SK-N-SH (cell line): ENCODE data around the gene PLA2G6. TPM values are rescaled to one million over a fixed set of nuclear protein-coding genes. Genes with fewer than 3 reads are reported as not detected.

Source experiments
- CTCF ChIA-PET: fragments of 300-600, 350-600 bp; formaldehyde crosslinking; extraction: SDS; loops from one replicate; lab custom pipeline; 2021; lab: Yijun Ruan, JAX
- POLR2A ChIA-PET: fragments of 350-600 bp; sonication (Branson Sonifier 250); formaldehyde crosslinking; extraction: SDS; loops from one replicate; lab custom pipeline; 2020; ENCODE audit warnings: antibody characterized with exemption, inconsistent platforms; lab: Yijun Ruan, JAX
- DNase-seq: peaks from one replicate; pipeline ENCODE4 v3.0.0; 2012
- H2AFZ ChIP-seq: fragments of 200-600 bp; sonication (generic); 2 replicates; pipeline ENCODE4 v1.8.1; 2016; ENCODE audit warnings: antibody characterized with exemption, mild to moderate bottlenecking, low read depth
- H3F3A ChIP-seq: fragments of 200-600 bp; sonication (generic); replicated peaks from 2 replicates; pipeline ENCODE3; 2016; ENCODE audit warnings: antibody characterized with exemption, mild to moderate bottlenecking; ENCODE audit not compliant: insufficient read depth
- H3K27ac ChIP-seq, 2 experiments: fragments of 200-500 bp in 1 of 2; fragments of 200-600 bp in 1 of 2; sonication (Bioruptor generic) in 1 of 2; sonication (generic), shearing (Covaris generic) in 1 of 2; 2 replicates each; pipeline versions ENCODE4 v1.5.1 to v1.6.1; 2014 to 2016; ENCODE audit warnings: low read depth in 2 of 2, inconsistent platforms in 1 of 2, low read length in 1 of 2, mild to moderate bottlenecking in 1 of 2, mixed read lengths in 1 of 2
- H3K27me3 ChIP-seq: fragments of 200-600 bp; sonication (generic), shearing (Covaris generic); 2 replicates; pipeline ENCODE4 v1.6.1; 2016; ENCODE audit warnings: mixed run types; ENCODE audit not compliant: insufficient read depth
- H3K36me3 ChIP-seq, 2 experiments: fragments of 200-500 bp in 1 of 2; fragments of 200-600 bp in 1 of 2; sonication (Bioruptor generic) in 1 of 2; sonication (generic) in 1 of 2; replicated peaks in 1 of 2; 2 replicates each; pipeline versions ENCODE3 to v1.5.1; 2014 to 2016; ENCODE audit warnings: low read length in 1 of 2, mild to moderate bottlenecking in 1 of 2; ENCODE audit not compliant: insufficient read depth in 2 of 2, control insufficient read depth in 1 of 2
- H3K4me1 ChIP-seq, 2 experiments: fragments of 200-500 bp in 1 of 2; fragments of 200-600 bp in 1 of 2; sonication (Bioruptor generic) in 1 of 2; sonication (generic), shearing (Covaris generic) in 1 of 2; 2 replicates each; pipeline versions ENCODE4 v1.5.1 to v1.6.1; 2014 to 2016; ENCODE audit warnings: low read depth in 1 of 2, low read length in 1 of 2, mixed run types in 1 of 2; ENCODE audit not compliant: insufficient read depth in 2 of 2, control insufficient read depth in 1 of 2
- H3K4me2 ChIP-seq: fragments of 200-600 bp; sonication (generic), shearing (Covaris generic); 2 replicates; pipeline ENCODE4 v1.6.1; 2017; ENCODE audit warnings: mixed run types
- H3K4me3 ChIP-seq, 2 experiments: fragments of 200-500 bp in 1 of 2; fragments of 200-600 bp in 1 of 2; sonication (Bioruptor generic) in 1 of 2; sonication (generic), shearing (Covaris generic) in 1 of 2; 2 replicates each; pipeline versions ENCODE4 v1.5.1 to v1.8.1; 2014 to 2016; ENCODE audit warnings: low read depth in 2 of 2, inconsistent platforms in 1 of 2, low read length in 1 of 2, mild to moderate bottlenecking in 1 of 2, mixed read lengths in 1 of 2, moderate library complexity in 1 of 2
- H3K79me2 ChIP-seq: fragments of 200-600 bp; sonication (generic); 2 replicates; pipeline ENCODE4 v1.8.1; 2017; ENCODE audit warnings: mild to moderate bottlenecking; ENCODE audit not compliant: insufficient read depth
- H3K9ac ChIP-seq: fragments of 200-600 bp; sonication (generic); 2 replicates; pipeline ENCODE4 v1.6.1; 2017; ENCODE audit warnings: mixed run types
- H3K9me2 ChIP-seq: fragments of 200-600 bp; sonication (generic); 2 replicates; pipeline ENCODE4 v1.6.1; 2017; ENCODE audit warnings: mixed run types
- H3K9me3 ChIP-seq: fragments of 200-600 bp; sonication (generic); 2 replicates; pipeline ENCODE4 v1.6.1; 2017; ENCODE audit warnings: mixed run types, mild to moderate bottlenecking, moderate library complexity
- H4K20me1 ChIP-seq: fragments of 200-600 bp; sonication (generic); 2 replicates; pipeline ENCODE4 v1.6.1; 2017; ENCODE audit warnings: mild to moderate bottlenecking, mixed run types; ENCODE audit not compliant: insufficient read depth
- EZH2phosphoT487 ChIP-seq: fragments of 200-600 bp; sonication (generic); IDR thresholded peaks from 2 replicates; pipeline ENCODE4 v1.6.1; 2017; ENCODE audit warnings: low read depth, mixed run types, mild to moderate bottlenecking, antibody characterized with exemption, moderate library complexity, borderline replicate concordance
- NRF1 ChIP-seq: IDR thresholded peaks from 2 replicates; pipeline ENCODE4 v1.6.1; 2012; ENCODE audit warnings: low read depth, mild to moderate bottlenecking, low read length
- RCOR1 ChIP-seq: fragments of 150-350 bp; IDR thresholded peaks from 2 replicates; pipeline ENCODE4 v1.6.1; 2017; ENCODE audit warnings: antibody characterized with exemption, low read length
- REST ChIP-seq: IDR thresholded peaks from 2 replicates; pipeline ENCODE4 v1.6.1; 2012; ENCODE audit warnings: mild to moderate bottlenecking, low read depth, low read length, moderate library complexity
- RFX5 ChIP-seq: IDR thresholded peaks from 2 replicates; pipeline ENCODE4 v1.6.1; 2012; ENCODE audit warnings: mild to moderate bottlenecking, improper control_type of control experiment, low read length
- TCF12 ChIP-seq: IDR thresholded peaks from 2 replicates; pipeline ENCODE4 v1.4.0; 2012
- WGBS: methylation state at CpG from one replicate; pipeline ENCODE4 v1.1.6; 2017; ENCODE audit warnings: low lambda C conversion rate; 5-methylcytosine and 5-hydroxymethylcytosine counted together
- polyA plus RNA-seq, 3 experiments: library from polyadenylated mRNA; depleted of rRNA; stranded (reverse); fragments of >200 nt; gene quantifications; 2 replicates each; pipeline ENCODE4 v1.2.3, GENCODE V29; 2012
- TF ChIP-seq, protein P1 (sequence below): fragments of 150-350 bp; IDR thresholded peaks from 2 replicates; pipeline ENCODE4 v1.6.1; 2016; ENCODE audit warnings: mild to moderate bottlenecking, low read depth, low read length

The PLA2G6 gene
- polyA plus RNA-seq, 1 of the 3 experiments (the other 2 are of a cell fraction) = 10.5 TPM

GRCh38 chr22:38068641-38069371 is 112.8 kb downstream of the PLA2G6 start:
- ChIA-PET CTCF (no interaction called here), POLR2A (interaction anchor here (0.6 kb wide), 1 partner anchor 56 kb away, joined by 3 read pairs; no protein-coding TSS in a partner anchor)
- WGBS = no CpG with 5 or more reads among the region's 13 CpGs

More at GRCh38 chr22:38068641-38069371, 112.8 kb downstream of the PLA2G6 start:
- H3K4me2 ChIP-seq = no peak overlapping the region
- H3K4me3 ChIP-seq = peak overlapping the region in 1 of 2 experiments; percentile 12; a peak in 1 of 4 replicates
- no peaks in the 10 kb centered on the region for H3K27me3 ChIP-seq
- DNase-seq = no peak
- no peaks in the 10 kb centered on the region for H4K20me1 ChIP-seq
- H3K4me1 ChIP-seq = no peaks in the 10 kb centered on the region
- H3K9ac ChIP-seq = no peak overlapping the region
- no peaks in the 10 kb centered on the region for H3K79me2 ChIP-seq
- H3K36me3 ChIP-seq = peaks cover 0 to 27% of the 10 kb centered on the region in 2 experiments
- no peaks in the 10 kb centered on the region for H3K9me2 ChIP-seq
- H2AFZ ChIP-seq = no peak overlapping the region
- no peak overlapping the region for H3K27ac ChIP-seq
- no peak for TF ChIP-seq REST
- no peak for TF ChIP-seq RCOR1
- TF ChIP-seq, protein P1, sequence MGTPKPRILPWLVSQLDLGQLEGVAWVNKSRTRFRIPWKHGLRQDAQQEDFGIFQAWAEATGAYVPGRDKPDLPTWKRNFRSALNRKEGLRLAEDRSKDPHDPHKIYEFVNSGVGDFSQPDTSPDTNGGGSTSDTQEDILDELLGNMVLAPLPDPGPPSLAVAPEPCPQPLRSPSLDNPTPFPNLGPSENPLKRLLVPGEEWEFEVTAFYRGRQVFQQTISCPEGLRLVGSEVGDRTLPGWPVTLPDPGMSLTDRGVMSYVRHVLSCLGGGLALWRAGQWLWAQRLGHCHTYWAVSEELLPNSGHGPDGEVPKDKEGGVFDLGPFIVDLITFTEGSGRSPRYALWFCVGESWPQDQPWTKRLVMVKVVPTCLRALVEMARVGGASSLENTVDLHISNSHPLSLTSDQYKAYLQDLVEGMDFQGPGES = no peak
- no peak for TF ChIP-seq RFX5
- TF ChIP-seq NRF1 = no peak
- no peak for TF ChIP-seq EZH2phosphoT487
- no peak for TF ChIP-seq TCF12
- H3F3A ChIP-seq = no peaks in the 10 kb centered on the region
- no peaks in the 10 kb centered on the region for H3K9me3 ChIP-seq
